DOHH2 (cell line): ENCODE results near the gene CAP1.

Experiments used
- H3F3A ChIP-seq: fragments of 200-600 bp; sonication (generic), shearing (Covaris generic); 2 replicates; pipeline ENCODE4 v1.6.0; 2016; ENCODE audit warnings: antibody characterized with exemption, mild to moderate bottlenecking; ENCODE audit not compliant: control insufficient read depth, insufficient read depth
- H3K27ac ChIP-seq: fragments of 200-600 bp; sonication (generic); 2 replicates; pipeline ENCODE4 v1.5.1; 2014; ENCODE audit warnings: low read depth, mild to moderate bottlenecking, low read length, moderate library complexity
- H3K27me3 ChIP-seq: fragments of 200-600 bp; sonication (generic); 2 replicates; pipeline ENCODE4 v1.6.1; 2014; ENCODE audit warnings: mild to moderate bottlenecking, low read length, mixed read lengths; ENCODE audit not compliant: control insufficient read depth
- H3K36me3 ChIP-seq: fragments of 200-600 bp; sonication (generic); 2 replicates; pipeline ENCODE4 v1.6.1; 2014; ENCODE audit warnings: mild to moderate bottlenecking, low read length, moderate library complexity, mixed read lengths; ENCODE audit not compliant: control insufficient read depth
- H3K4me1 ChIP-seq: fragments of 200-600 bp; sonication (generic); 2 replicates; pipeline ENCODE4 v1.6.1; 2014; ENCODE audit warnings: mild to moderate bottlenecking, low read length, mixed read lengths; ENCODE audit not compliant: control insufficient read depth
- H3K4me2 ChIP-seq: fragments of 200-600 bp; sonication (generic); 2 replicates; pipeline ENCODE4 v1.6.0; 2014; ENCODE audit warnings: mild to moderate bottlenecking, low read length, moderate library complexity
- H3K4me3 ChIP-seq: fragments of 200-600 bp; sonication (generic); 2 replicates; pipeline ENCODE4 v1.5.1; 2014; ENCODE audit warnings: mild to moderate bottlenecking, low read length, mixed read lengths
- H3K79me2 ChIP-seq: fragments of 200-600 bp; sonication (generic); 2 replicates; pipeline ENCODE4 v1.6.1; 2014; ENCODE audit warnings: mild to moderate bottlenecking, low read length, mixed read lengths; ENCODE audit not compliant: control insufficient read depth
- H3K9me2 ChIP-seq: fragments of 200-600 bp; sonication (generic); replicated peaks from 2 replicates; pipeline ENCODE4 v1.6.1; 2014; ENCODE audit warnings: mild to moderate bottlenecking, low read length, mixed read lengths; ENCODE audit not compliant: control insufficient read depth
- H3K9me3 ChIP-seq: fragments of 200-600 bp; sonication (generic); 2 replicates; pipeline ENCODE4 v1.6.1; 2014; ENCODE audit warnings: antibody characterized with exemption, low read length, mixed read lengths; ENCODE audit not compliant: control insufficient read depth, insufficient read depth
- H4K20me1 ChIP-seq: fragments of 200-600 bp; sonication (generic); 2 replicates; pipeline ENCODE4 v1.6.0; 2014; ENCODE audit warnings: low read depth, mild to moderate bottlenecking, antibody characterized with exemption, low read length, moderate library complexity; ENCODE audit not compliant: control insufficient read depth, insufficient read depth
- CTCF ChIP-seq: fragments of 200-600 bp; sonication (generic); IDR thresholded peaks from one replicate; pipeline ENCODE4 v1.5.1; 2014; ENCODE audit warnings: antibody characterized with exemption, mild to moderate bottlenecking, low read depth, low read length; ENCODE audit not compliant: poor library complexity, severe bottlenecking
- EZH2phosphoT487 ChIP-seq: fragments of 200-600 bp; sonication (generic); IDR thresholded peaks from 2 replicates; pipeline ENCODE4 v1.6.1; 2017; ENCODE audit warnings: borderline replicate concordance, mild to moderate bottlenecking, antibody characterized with exemption, low read length, moderate library complexity, mixed read lengths

The CAP1 gene

GRCh38 chr1:40049725-40050124 lies 9.2 kb downstream of the CAP1 start:
- H3K27ac ChIP-seq: no peak overlapping the region
- H3F3A ChIP-seq: no peaks in the 10 kb centered on the region
- H4K20me1 ChIP-seq: peaks cover 9% of the 10 kb centered on the region; the same call in 1 of the 2 replicates
- H3K9me2 ChIP-seq: no peaks in the 10 kb centered on the region
- H3K36me3 ChIP-seq: peaks cover 53% of the 10 kb centered on the region
- no peaks in the 10 kb centered on the region for H3K27me3 ChIP-seq
- H3K4me2 ChIP-seq: no peak overlapping the region
- H3K4me3 ChIP-seq: no peak overlapping the region
- TF ChIP-seq CTCF: no peak
- TF ChIP-seq EZH2phosphoT487: no peak
- H3K9me3 ChIP-seq: no peaks in the 10 kb centered on the region
- H3K79me2 ChIP-seq: peaks cover 97% of the 10 kb centered on the region
- H3K4me1 ChIP-seq: peaks cover 24% of the 10 kb centered on the region

- Histone ChIP-seq H3K36me3 (peaks cover 50% of the 10 kb centered on the region), H3K9me2 (no peaks in the 10 kb centered on the region), H3K27ac (no peak overlapping the region), H3K9me3 (no peaks in the 10 kb centered on the region), H4K20me1 (peaks cover 9% of the 10 kb centered on the region; the same call in 1 of the 2 replicates), H3K4me3 (no peak overlapping the region), H3K79me2 (peaks cover 97% of the 10 kb centered on the region), H3K27me3 (no peaks in the 10 kb centered on the region), H3K4me1 (peaks cover 30% of the 10 kb centered on the region), H3K4me2 (no peak overlapping the region), H3F3A (no peaks in the 10 kb centered on the region)
- TF ChIP-seq EZH2phosphoT487 (no peak), CTCF (no peak)
Observed at GRCh38 chr1:40050863-40051262, 10.3 kb downstream of the CAP1 start.

- H3K9me2 ChIP-seq: no peaks in the 10 kb centered on the region
- no peaks in the 10 kb centered on the region for H3K27me3 ChIP-seq
- H3K27ac ChIP-seq: no peak overlapping the region
- H3K79me2 ChIP-seq: peaks cover 97% of the 10 kb centered on the region
- H3K36me3 ChIP-seq: peaks cover 55% of the 10 kb centered on the region
- no peak for TF ChIP-seq EZH2phosphoT487
- no peak for TF ChIP-seq CTCF
- H3K4me1 ChIP-seq: peaks cover 55% of the 10 kb centered on the region
- peaks cover 9% of the 10 kb centered on the region for H3F3A ChIP-seq
- H4K20me1 ChIP-seq: peaks cover 13% of the 10 kb centered on the region; the same call in 1 of the 2 replicates
- no peak overlapping the region for H3K4me3 ChIP-seq
- H3K9me3 ChIP-seq: no peaks in the 10 kb centered on the region
- H3K4me2 ChIP-seq: no peak overlapping the region
Observed at GRCh38 chr1:40053138-40053887, 12.8 kb downstream of the CAP1 start.
